ENCODE results near the gene SLC9A9. TPM values are rescaled to one million over a fixed set of nuclear protein-coding genes. Genes with fewer than 3 reads are reported as not detected.

The SLC9A9 gene
- total RNA-seq, 1 donor from 2014 or later = 21.0 TPM

DNA sequence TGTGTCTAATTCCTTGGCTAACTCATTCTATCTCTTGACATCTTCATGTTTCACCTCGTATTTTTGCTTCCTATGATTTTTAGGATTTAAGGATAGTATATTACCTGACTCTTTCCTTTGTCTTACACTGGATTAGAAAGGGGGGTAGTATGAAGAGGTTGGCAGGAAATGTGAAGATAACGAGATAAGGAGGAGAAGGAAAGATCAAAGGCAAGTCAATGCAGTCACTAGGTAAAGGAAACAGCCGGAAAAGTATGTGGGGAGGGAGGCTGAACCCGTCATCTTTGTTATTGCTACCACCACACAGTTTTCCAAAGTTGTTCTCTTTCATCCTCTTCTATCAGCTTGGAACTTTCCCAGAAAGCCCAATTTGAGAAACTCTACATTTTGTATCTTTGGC lies 90.6 kb downstream of the SLC9A9 start:
- DNase-seq (ENCODE audit: low spot score) = no peak

DNA sequence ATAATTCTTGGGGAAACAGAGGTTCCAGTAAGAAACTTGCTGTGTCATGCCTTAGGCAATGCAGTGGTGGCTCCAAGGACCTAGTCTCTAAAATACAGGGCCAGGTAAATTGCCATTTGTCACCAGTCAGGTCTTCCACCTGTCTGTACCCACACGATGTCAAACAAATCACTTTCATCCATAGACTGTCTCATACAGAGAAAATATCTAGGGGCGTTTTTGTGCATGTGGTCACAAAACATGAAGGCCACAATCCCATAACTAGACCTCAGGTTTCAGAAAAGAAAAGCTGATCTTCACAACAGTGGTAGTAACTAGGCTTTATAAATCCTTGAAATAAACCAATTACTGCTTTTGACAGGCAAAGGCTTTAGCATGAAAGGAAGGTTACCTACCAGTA lies 92.3 kb downstream of the SLC9A9 start:
- no peak for DNase-seq (ENCODE audit: low spot score)

DNA sequence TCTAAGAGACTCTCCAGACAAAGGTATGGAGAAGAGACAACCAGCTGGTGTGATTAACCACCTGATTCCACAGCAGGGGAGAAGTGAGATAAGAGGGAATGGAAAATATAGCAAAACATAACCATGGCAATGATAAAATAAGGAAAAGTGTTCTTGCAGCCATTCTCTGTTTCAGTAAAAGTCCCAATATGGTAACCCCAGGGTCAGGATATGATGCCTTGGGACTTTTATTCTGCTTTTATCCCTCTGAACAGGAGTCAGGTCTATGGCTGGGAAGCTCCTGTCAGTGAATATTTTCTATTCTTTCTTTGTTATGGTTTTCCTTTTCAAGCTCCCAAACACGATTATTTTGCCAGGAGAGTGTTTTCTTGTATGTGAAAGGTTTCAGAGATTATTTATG lies 94.2 kb downstream of the SLC9A9 start:
- no peak for DNase-seq (ENCODE audit: low spot score)

DNA sequence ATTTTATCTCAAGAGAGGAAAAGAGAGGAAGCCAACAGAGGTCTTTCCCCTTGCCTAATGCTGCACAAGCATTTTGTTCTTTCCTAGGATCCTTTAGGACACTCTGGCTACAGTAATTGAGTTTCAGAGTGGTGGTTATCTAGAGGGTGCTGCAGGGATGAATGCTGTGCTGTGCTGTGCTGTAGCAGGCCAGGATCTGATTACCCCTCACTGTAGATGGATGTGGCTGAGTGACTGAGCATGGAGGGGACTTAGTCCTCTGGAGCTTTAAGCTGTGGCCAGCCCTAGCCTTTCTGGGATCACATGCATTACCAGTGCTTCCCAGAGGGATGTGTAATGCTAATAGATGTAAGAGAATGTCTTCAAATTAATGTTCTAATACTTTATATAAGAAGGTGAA lies 94.8 kb downstream of the SLC9A9 start:
- DNase-seq (ENCODE audit: low spot score) = no peak

DNA sequence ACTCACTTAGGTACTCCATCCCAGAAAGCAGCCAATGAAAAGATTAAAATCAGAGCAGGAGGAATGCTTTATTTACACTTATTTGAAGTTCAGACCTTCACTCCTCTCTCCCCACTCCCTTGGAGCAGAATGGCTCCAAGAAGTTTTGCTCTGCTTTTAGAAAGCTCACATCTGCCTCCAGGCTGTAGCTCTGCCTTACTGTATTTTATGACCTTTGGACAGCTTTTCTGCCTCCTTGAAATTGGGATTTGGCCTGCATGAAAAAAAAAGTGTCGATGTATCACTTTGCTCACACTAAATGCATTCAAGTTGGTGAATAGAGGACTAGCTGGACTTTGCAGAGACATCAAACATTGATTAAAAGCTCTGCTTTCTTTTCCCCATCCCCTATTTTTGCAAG lies 95.3 kb downstream of the SLC9A9 start:
- no peak for DNase-seq (ENCODE audit: low spot score)

DNA sequence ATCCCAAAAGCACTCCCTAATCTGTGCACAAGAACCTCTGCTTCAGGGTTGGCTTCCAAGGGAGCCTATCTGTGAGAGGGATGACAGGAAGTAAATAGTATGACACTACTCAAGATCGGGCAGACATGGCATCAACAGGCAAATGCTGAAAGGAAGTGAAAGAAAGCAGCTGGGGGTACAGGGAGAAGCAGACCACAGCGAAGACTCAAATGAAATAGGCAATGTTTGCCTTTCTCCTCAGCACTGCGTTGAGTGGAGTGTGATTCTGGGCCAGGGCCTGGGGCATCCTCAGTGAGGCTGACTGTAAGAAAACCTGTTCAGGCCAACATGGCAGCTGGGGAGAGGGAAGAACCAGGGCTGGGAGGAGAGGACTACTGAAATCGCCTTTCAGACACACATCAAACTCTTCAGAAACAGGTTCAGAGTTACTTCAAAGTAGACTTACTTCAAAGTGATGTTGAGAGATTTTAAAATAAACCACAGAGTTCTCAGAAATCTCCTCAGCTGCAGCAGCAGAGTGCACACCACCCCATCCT lies 96.6 kb downstream of the SLC9A9 start:
- no peak for DNase-seq (ENCODE audit: low spot score)

DNA sequence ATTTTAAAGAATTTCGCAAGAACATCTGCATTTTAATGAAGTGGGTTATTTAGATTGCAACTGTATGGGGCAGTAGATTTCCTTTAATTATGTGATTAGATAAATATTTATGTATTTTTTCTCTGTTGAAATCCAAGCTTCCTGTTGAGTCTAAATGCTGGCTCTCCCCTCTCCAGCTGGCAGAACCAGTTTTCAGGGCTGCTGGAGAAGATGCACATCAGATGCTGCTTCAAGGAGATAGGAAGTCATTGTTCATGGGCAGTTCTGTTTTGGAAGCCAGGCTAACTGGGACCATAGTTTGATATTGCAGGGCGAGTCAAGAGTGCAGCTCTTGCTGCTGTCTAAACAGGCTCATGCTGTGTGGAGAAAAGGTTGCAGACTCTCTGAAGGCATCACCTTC lies 97.4 kb downstream of the SLC9A9 start:
- no peak for DNase-seq (ENCODE audit: low spot score)

DNA sequence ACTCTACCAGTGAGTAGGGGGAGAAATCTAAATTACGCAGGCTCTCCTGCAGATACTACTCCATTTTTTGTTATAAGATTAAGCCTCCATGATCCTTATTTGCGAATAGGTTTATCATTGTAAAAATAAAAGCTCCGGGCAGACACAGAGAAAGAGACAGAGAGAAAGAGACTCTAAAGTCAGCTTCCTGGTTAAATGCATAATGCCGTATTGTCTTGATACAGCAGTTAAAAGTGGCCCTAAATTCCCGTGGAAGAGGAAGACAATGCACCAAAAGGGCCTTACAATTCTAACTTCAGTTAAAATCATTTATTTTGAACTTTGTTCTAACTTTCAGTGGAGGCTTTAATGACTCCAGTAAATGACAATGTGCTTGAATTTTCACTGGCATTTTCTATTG lies 98.3 kb downstream of the SLC9A9 start:
- DNase-seq (ENCODE audit: low spot score) = no peak

DNA sequence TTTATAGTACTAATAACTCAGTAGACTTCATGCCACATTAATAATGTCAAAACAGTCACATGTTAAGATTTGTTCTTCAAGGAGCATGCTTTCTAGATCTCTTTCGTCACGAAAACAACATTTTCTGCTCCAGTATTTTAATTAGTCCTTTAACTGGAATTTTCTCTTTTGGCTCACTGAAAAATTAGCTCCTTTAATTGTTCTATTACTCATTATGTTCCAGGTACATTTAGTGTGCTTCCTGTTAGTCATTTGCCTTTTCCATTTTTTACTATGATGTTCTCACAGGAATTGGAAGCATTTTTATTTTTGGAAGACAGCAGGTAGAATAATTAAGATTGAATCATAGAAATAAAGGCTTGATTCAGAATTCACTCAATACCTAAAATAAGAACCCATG lies 111.2 kb downstream of the SLC9A9 start:
- no peak for DNase-seq (ENCODE audit: low spot score)

DNA sequence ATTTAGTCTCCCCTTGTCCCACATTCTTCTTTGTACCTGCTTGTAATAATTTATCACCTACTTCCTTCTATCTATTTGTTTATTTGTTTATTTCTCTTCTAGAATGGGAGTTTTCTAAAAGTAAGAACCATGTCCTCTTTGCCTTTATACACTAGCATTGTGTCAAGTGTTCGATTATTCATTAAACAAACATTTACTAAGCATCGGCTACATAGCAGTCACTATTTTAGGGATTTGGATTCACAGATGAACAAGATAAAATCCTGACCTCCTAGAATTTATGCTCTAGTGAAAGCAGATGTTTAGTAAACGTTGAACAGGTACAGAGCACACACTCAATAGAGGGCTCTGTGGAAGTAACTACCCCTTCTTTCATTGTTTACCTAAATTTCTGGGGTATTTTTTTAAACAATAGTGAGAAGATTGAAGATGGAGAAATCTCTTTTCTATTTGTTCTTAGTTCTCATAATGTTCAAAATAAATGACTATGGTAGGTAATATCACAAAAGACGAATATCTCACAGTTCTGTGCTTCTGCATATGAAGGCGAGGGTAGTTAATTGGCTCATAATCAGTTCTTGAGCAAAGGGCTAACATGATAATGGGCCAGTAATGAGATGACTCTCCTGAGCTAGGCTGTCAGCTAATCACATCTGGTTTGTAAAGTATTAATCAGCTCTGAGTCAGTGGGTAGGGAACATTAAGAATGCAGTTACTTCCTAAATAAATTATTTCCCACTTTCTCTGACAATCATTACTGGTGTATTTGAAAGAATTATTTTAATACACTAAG lies 111.9 kb downstream of the SLC9A9 start:
- DNase-seq (ENCODE audit: low spot score) = no peak

DNA sequence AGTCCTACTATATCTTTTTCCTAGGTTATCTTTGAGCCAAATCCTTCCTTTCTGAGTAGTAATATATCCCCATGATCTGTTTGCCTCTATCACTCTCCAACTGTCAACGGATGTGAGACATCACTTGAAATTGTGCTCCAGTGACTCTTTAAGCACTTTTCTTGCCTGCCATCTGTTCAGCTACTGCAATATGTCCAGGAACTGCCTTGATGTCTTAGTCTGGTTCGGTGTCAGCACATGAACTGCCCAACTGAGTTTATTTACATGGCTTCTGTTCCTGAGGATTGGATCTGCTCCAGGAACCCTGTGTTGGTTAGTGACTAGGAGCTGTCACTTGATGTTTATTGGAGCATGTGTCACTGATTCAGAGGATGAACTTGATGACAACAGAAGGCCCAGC lies 116.5 kb downstream of the SLC9A9 start:
- DNase-seq (ENCODE audit: low spot score) = no peak

DNA sequence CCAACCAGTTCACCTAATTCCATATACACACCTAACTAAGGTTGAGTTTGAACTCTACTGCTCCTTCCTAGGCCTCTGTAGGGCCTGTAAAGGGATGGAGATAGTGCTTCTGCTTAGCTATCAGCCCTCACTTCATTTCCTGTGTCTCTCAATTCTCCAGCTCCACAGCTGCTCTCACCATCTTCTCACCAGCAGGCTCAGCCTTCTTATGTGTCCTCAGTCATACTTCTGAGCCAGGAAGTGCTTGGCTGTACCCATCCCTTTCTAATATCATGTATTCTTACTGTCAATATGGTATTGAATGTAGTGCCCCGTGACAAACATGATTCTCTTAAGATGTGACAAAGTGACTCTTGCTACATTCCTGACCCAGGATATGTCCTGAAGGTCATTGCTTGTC lies 116.9 kb downstream of the SLC9A9 start:
- no peak for DNase-seq (ENCODE audit: low spot score)

DNA sequence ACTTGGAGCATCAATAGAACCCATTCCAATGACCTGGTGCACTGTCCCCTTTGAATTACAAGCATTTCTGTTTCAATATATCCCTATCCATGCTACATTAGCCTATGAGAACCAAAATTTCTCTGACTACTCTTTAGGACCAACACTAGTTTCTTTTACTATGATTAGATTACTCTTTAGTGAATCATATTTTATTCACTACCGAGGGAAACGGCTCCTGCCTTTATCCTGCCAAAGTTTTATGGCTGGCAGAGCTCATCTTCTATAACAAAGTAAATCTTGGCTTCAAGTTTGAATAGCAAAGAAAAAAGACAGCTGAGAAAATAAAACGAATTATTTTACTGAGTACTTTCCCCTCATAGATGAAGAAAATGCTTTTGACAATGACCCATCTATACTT lies 120.9 kb downstream of the SLC9A9 start:
- DNase-seq (ENCODE audit: low spot score) = no peak

DNA sequence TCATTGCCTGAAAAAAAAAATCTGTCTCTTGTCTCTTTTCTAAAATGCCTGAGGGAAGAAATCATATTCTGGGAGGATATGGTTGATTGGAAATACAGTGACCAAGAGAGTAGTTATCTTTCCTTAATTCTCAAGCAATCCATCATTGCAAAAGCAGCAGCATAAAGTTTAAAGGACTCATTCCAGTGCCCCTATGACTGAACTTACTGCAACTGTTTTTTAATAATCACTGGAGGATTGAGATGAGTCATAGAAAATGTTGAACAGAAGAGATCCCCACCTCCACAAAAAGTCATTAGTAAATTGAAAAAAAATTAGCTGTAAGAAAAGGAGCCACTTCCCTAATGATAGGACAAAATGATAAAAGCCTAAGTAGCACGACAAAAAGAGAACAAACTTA lies 121.5 kb downstream of the SLC9A9 start:
- DNase-seq (ENCODE audit: low spot score) = no peak

DNA sequence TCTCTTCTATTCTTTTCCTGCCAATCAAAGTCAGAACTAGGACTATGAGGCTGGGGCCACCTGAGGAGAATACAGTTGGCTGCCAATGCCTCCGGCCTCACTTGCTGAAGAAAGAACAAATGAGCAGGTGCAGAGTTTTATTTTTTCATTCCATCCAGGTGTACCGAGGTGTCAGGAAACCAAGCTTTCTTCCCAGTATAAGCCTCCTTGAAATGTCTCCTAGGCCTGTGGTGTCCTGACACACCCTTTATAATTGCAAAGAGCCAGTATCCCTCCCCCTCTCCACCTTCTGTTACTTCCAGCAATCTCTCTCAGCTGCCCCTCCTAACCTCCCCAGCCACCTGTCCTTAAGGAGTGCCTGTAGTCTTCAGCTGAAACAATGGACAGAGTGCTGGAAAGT lies 127.9 kb downstream of the SLC9A9 start:
- no peak for DNase-seq (ENCODE audit: low spot score)

DNA sequence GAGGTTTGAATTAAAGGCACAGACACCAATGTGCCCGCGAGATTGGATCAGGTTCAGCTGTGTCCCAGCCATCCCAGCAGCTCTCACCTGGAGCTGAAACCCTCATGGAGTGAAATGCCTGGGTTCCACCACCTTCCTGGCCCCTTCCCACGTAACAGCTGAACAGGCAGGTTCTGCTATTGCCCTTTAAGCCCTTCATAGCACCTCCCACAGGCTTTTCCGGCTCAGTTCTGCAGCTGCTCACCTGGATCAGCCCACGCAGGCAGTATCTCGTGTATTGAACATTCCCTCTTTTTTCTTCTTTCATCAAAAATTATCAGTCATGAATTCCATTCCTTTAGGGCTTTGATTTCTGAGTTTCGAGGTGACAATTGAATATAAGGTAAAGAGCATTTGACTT lies 129.8 kb downstream of the SLC9A9 start:
- no peak for DNase-seq (ENCODE audit: low spot score)

DNA sequence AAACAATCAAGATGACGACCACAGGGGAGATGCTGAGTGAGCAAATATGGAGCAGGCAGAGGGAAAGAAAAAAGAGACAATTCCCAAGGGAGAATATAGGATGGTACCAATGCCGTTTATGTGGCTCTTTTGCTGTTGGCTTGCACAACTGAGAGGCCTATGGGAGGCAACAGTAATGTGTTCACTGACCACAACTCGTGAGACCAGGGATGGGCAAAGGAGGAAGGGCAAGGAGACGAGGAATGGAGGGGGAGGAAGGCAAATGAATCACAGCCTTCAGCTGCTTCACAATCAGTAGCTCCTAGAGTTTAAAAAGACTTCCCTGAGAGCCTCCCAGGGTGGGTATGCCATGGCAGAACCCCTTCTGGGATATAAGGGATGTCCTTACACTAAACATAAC lies 131.5 kb downstream of the SLC9A9 start:
- DNase-seq (ENCODE audit: low spot score) = no peak

DNA sequence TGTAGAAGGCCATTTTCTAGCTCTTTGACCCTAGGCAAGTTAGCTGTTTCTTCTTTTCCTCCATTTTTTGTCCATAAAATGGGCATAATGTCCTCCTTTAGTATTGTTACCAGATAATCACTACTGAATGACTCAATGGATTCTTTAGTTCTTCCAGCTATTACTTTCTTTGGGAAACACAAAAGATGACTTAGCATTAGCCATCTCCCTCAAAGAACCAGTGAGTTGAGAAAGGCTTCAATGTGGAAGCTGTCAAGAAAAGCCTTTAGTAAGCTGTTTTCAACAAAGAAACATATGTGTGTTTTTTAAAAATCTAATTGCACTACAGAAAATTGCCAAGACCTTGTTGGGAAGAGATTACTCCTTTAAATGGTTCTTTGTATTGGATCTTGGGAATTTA lies 135.7 kb downstream of the SLC9A9 start:
- DNase-seq (ENCODE audit: low spot score) = no peak

DNA sequence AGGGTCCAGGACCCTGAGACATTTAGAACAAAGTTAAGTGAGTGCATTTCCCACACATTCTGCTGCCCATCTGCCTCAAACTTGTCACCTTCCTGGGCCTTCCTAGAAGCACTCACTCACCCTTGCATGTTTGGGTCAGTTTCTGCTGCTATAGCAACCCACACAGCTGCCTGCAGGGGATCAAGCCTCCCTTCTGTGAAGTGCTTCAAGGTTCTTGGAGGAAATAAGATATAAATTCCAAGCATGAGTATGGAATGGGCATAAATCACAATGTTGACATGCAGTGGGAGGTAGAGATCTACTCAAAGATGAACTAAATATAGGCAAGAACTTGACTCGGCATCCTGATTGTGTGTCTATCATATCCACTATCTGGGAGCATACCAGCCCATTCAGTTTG lies 140.4 kb downstream of the SLC9A9 start:
- DNase-seq (ENCODE audit: low spot score) = no peak

DNA sequence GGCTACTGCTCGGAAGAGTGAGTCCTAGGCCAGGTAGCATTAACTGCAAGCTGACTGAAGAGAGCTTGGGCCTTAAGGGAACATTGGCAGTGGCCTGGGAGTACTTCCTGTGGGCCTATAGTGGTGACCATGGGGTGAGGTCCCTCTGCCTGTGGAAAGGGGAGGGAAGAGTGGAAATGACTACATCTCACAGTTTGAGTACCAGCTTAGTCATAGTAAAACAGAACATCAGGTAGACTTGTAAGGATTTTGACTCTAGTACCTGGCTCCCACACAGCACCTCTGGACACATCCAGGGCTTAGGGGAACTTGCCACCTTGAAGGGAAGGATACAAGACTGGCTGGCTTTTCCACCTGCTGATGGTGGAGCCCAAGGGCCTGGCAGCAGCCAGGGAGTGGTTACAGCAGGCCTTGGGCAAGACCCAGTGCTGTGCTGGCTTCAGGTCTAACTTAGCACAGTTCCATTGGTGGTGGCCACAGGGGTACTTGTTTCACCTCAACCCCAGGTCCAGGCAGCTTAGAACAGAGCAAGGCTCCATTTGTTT lies 147.8 kb downstream of the SLC9A9 start:
- no peak for DNase-seq (ENCODE audit: low spot score)

DNA sequence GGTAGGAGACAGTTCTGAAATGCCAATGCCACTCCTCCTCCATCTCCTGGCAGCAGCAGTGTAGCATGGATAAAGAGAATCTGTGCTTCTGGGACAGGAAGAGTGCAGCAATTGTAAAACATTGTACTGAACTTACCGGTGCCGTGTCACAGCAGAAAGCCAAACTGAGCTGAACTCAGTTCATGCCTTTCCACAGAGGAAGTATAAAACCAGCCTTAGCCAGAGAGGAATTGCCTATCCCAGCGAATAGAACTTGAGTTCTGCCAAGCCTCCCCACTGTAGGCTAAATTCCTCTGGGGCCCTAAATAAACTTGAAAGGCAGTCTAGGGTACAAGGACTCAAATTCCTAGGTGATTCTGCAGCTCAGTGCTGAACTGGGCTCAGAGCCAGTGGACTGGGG lies 148.8 kb downstream of the SLC9A9 start:
- no peak for DNase-seq (ENCODE audit: low spot score)

DNA sequence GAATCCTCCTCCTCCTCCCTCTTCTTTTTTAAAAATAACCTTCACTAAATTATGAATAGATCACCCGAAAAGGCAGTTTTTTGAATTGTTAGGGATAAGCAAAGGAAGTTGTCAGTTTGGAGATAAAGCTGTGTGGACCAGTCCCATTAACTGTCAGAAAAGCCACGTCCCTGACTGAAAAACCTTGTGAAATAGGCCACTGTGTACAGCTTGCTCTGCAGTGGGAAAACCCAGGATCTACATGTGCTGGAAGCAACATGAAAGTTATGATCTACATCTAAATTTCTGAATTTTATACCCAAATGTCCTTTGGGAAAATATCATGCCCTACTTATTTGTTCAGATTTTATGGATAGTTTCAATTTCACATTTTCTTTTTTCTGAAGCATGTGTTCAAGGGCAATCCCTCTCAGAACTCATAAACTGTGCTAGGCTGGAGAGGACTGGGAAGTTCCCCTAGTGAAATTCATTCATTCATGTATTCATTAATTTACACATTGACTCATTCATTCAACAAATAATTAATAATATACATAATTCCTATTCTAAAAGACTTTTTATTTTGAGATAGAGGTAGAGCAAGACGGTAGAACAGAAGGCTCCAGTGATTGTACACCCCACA lies 149.5 kb downstream of the SLC9A9 start:
- no peak for DNase-seq (ENCODE audit: low spot score)

DNA sequence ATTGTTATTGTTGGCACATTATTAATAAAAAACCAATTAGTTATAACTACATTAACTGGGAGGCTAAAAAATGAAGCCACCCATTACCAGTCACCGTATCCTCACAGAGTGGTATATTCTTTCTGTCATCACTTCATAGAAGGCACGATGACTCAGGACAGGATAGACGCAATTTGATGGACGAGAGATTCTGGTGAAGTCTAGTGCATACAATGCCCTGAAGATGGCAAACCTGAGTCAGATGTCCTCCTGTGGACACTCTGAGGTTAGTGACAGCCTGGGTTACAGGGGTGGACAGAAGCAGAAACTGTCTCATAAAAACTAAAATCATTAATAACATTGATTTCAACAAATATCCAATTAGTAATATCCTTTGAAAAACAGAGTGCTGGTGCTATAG lies 150.3 kb downstream of the SLC9A9 start:
- DNase-seq (ENCODE audit: low spot score) = no peak

All from mesenteric fat pad (tissue), 1 donor.